ENCODE results near the gene GRAMD2B. TPM values are rescaled to one million over a fixed set of nuclear protein-coding genes. Genes with fewer than 3 reads are reported as not detected.

Gene GRAMD2B
- total RNA-seq, 1 donor from 2014 or later, result 7.1 TPM

DNA sequence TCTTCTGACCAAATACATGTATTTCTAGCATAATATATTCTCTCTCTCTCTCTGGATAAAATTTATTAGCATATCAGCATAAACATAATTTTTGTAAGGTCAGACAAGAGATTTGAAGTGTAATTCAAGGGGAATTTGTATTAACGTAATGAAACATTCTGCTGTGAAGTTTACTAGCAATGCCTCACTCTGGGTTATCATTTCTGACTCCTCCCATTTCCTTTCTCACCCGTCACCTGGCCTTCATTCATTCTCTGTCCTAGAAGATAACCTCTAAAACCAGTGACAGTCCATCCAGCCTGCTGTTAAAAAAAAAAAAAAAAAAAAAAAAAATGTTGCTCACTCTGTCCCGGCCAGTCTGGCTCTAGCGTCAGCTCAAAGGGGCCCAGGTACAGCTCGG, 27.1 kb downstream of the GRAMD2B start:
- H3K27ac Mint-ChIP-seq (ENCODE audit: unreplicated experiment), result no peak overlapping the region
- no peaks in the 10 kb centered on the region for H3K9me3 Mint-ChIP-seq
- H3K27me3 Mint-ChIP-seq (ENCODE audit: low read depth), result no peaks in the 10 kb centered on the region
- peak overlapping the region; percentile 25 for H3K4me3 Mint-ChIP-seq
- peaks cover 32% of the 10 kb centered on the region for H3K4me1 Mint-ChIP-seq
- TF ChIP-seq, protein P1, sequence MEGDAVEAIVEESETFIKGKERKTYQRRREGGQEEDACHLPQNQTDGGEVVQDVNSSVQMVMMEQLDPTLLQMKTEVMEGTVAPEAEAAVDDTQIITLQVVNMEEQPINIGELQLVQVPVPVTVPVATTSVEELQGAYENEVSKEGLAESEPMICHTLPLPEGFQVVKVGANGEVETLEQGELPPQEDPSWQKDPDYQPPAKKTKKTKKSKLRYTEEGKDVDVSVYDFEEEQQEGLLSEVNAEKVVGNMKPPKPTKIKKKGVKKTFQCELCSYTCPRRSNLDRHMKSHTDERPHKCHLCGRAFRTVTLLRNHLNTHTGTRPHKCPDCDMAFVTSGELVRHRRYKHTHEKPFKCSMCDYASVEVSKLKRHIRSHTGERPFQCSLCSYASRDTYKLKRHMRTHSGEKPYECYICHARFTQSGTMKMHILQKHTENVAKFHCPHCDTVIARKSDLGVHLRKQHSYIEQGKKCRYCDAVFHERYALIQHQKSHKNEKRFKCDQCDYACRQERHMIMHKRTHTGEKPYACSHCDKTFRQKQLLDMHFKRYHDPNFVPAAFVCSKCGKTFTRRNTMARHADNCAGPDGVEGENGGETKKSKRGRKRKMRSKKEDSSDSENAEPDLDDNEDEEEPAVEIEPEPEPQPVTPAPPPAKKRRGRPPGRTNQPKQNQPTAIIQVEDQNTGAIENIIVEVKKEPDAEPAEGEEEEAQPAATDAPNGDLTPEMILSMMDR (conservative IDR thresholded peaks at IDR 0.05), result no peak
- H3K36me3 Mint-ChIP-seq (ENCODE audit: low read depth), result peaks cover 6% of the 10 kb centered on the region
- DNase-seq (ENCODE audit: low read depth, low spot score), result no peak

DNA sequence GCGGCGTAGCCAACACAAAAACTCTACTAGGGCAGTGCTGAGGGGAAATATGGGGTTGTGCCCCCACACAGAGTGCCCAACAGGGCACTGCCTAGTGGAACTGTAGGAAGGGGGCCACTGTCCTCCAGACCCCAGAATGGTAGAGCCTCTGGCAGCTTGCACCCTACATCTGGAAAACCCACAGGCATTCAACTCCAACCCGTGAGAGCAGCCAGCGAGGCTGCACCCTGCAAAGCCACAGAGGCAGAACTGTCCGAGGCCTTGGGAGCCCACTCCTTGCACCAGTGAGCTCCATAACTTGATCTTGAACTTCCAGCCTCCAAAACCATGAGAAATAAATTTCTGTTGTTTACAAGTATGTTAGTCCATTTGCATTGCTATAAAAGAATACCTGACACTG, 27.7 kb downstream of the GRAMD2B start:
- H3K9me3 Mint-ChIP-seq, result no peaks in the 10 kb centered on the region
- TF ChIP-seq, protein P1 (conservative IDR thresholded peaks at IDR 0.05), result no peak
- DNase-seq (ENCODE audit: low read depth, low spot score), result no peak
- H3K36me3 Mint-ChIP-seq (ENCODE audit: low read depth), result peaks cover 6% of the 10 kb centered on the region
- H3K27me3 Mint-ChIP-seq (ENCODE audit: low read depth), result no peaks in the 10 kb centered on the region
- H3K4me3 Mint-ChIP-seq, result no peak overlapping the region
- peaks cover 38% of the 10 kb centered on the region for H3K4me1 Mint-ChIP-seq
- no peak overlapping the region for H3K27ac Mint-ChIP-seq (ENCODE audit: unreplicated experiment)

DNA sequence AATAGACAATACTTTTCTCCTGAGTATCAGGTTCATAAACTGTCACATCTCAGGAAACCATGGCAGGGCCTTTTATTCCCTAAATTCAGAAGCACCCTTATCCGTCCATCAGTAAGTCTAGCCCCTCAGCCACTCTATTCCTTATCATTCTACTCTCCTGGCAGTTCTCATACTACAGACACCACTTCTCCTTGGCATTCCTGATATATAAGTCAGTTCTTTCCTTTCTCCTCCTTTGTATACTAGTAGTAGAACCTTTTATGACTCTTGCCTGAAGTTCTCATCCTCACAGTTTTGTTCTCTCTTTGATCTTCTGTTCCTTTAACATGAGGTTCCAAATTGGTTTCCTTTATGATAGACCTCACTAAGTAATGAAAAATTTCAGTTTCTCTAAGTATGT, 29.3 kb downstream of the GRAMD2B start:
- Mint-ChIP-seq H3K27me3 (ENCODE audit: low read depth) (no peaks in the 10 kb centered on the region), H3K4me3 (no peak overlapping the region), H3K4me1 (peaks cover 38% of the 10 kb centered on the region), H3K9me3 (no peaks in the 10 kb centered on the region), H3K27ac (ENCODE audit: unreplicated experiment) (no peak overlapping the region), H3K36me3 (ENCODE audit: low read depth) (peaks cover 6% of the 10 kb centered on the region)
- no peak for DNase-seq (ENCODE audit: low read depth, low spot score)
- TF ChIP-seq, protein P1 (conservative IDR thresholded peaks at IDR 0.05), result no peak

DNA sequence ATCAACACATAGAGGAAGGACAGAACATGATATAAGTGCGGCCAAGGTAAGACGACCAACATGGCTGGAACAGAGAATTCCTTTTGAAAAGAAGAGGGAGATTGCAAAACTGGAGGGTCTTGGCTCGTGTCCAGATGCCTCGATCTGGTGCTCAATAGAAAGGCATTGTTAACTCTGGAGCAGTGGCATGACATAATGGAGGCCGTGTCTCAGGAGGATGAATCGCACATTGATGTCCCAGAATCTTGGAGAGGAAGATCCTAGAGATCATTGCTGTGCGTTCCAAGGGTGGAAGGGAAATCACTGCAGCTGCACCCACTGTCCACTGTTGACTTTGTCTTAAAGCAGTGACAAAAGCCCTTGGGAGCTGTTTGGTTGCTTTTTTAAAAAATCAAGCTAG, 30.9 kb downstream of the GRAMD2B start:
- peaks cover 38% of the 10 kb centered on the region for H3K4me1 Mint-ChIP-seq
- no peaks in the 10 kb centered on the region for H3K27me3 Mint-ChIP-seq (ENCODE audit: low read depth)
- peak; percentile 15 for DNase-seq (ENCODE audit: low read depth, low spot score)
- TF ChIP-seq, protein P1 (conservative IDR thresholded peaks at IDR 0.05), result no peak
- peaks cover 6% of the 10 kb centered on the region for H3K36me3 Mint-ChIP-seq (ENCODE audit: low read depth)
- peak overlapping the region; percentile 92 for H3K27ac Mint-ChIP-seq (ENCODE audit: unreplicated experiment)
- peak overlapping the region; percentile 36 for H3K4me3 Mint-ChIP-seq
- H3K9me3 Mint-ChIP-seq, result no peaks in the 10 kb centered on the region

DNA sequence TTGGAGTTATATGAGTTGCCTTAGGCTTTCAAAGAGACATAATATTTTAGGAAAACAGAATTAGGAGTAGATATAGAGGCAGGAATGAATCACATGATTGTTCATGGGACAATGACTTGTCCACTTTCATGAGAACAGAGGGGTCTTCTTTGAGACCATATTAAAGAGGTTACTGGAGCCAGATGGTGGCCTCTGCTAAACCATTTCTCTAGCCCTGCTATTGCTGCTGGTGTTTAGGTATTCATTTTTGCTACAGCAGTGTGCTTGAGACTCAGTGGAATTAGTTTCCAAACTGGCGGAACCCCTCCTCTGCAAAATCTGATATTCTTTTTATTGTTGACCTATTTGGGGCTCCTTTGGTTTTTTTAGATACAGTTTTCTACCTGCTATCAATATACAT, 31.3 kb downstream of the GRAMD2B start:
- Mint-ChIP-seq H3K27ac (ENCODE audit: unreplicated experiment) (peak overlapping the region; percentile 92), H3K4me3 (peak overlapping the region; percentile 36), H3K36me3 (ENCODE audit: low read depth) (peaks cover 6% of the 10 kb centered on the region), H3K27me3 (ENCODE audit: low read depth) (no peaks in the 10 kb centered on the region), H3K4me1 (peaks cover 37% of the 10 kb centered on the region), H3K9me3 (no peaks in the 10 kb centered on the region)
- TF ChIP-seq, protein P1 (conservative IDR thresholded peaks at IDR 0.05), result no peak
- DNase-seq (ENCODE audit: low read depth, low spot score), result no peak

DNA sequence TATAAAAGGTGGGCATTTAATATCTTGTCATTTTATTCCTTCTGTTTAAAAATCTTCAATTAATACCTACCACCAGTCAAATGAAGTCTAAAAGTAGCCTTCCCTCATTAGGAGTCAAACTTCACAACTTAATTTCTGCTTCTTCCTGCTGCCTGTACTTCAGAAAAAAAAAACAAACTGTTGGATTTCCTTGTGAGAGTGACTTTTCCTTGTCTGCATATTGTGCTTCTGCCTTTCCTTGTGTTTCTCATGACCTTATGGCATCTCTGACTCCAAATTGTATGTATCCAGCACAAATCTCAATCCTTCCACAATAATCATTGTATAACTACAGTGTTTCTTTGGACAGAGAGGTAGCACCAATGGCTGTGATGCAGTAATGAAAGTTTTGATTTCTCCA, 32.1 kb downstream of the GRAMD2B start:
- no peaks in the 10 kb centered on the region for H3K9me3 Mint-ChIP-seq
- H3K27me3 Mint-ChIP-seq (ENCODE audit: low read depth), result no peaks in the 10 kb centered on the region
- H3K4me3 Mint-ChIP-seq, result peak overlapping the region; percentile 7

More for the DNA sequence above, 32.1 kb downstream of the GRAMD2B start:
- TF ChIP-seq, protein P1 (conservative IDR thresholded peaks at IDR 0.05), result no peak
- peaks cover 6% of the 10 kb centered on the region for H3K36me3 Mint-ChIP-seq (ENCODE audit: low read depth)
- no peak for DNase-seq (ENCODE audit: low read depth, low spot score)
- H3K27ac Mint-ChIP-seq (ENCODE audit: unreplicated experiment), result peak overlapping the region; percentile 22
- H3K4me1 Mint-ChIP-seq, result peaks cover 29% of the 10 kb centered on the region

Measured in neural crest cell (in vitro differentiated cells).